ENCODE data around the gene NCAM1. TPM values are rescaled to one million over a fixed set of nuclear protein-coding genes. Genes with fewer than 3 reads are reported as not detected.

The NCAM1 gene
- total RNA-seq, 1 experiment from 2014 or later, result 0.95 TPM

DNA sequence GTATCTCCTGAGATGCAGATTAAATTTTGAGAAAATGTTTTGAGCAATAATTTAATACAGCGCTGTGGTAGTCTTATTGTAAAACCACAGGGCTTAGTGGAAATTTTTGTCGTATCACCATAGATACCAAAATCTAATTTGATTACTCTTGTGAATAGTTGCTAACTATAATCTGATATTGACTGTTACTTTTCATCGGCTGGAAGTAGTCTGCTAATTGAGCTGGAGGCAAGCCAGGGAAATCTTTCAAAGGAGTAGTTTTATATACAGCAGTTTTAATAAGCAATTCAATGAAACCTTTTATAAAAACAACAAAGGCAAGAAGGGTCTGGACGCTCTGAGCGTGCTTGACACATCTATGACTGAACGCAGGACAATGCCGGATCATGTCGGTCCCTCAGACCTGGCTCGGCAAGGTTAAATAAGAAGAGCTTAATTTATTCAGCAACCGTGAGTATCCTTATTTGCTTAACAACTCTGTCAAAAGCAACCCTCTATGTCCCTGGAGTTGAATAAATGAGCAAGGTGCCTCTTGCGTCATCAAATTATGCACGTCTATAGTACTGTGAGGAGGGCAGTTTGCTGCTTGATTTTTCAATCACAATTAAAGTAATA, 121.2 kb downstream of the NCAM1 start:
- no peaks in the 10 kb centered on the region for H3K36me3 Mint-ChIP-seq (ENCODE audit: insufficient read depth, unreplicated experiment)
- Histone ChIP-seq H3K4me1 (no peaks in the 10 kb centered on the region), H3K4me3 (ENCODE audit: low read depth, low read length) (no peak overlapping the region), H3K36me3 (ENCODE audit: control insufficient read depth, insufficient read depth, low read length) (no peaks in the 10 kb centered on the region), H3K9me3 (no peaks in the 10 kb centered on the region), H3K27me3 (replicated peaks; ENCODE audit: control insufficient read depth, insufficient read depth, low read length) (no peaks in the 10 kb centered on the region; the same call in 1 of the 2 replicates)
- no peaks in the 10 kb centered on the region for H3K9me3 Mint-ChIP-seq (ENCODE audit: unreplicated experiment)
- no peak overlapping the region for H3K27ac Mint-ChIP-seq (ENCODE audit: unreplicated experiment)
- peaks cover 49% of the 10 kb centered on the region for H3K27me3 Mint-ChIP-seq (ENCODE audit: insufficient read depth, unreplicated experiment)
- ChIA-PET CTCF (no interaction called here), POLR2A (no interaction called here)
- no TSS peak for BruUV-seq (replicated peaks)
- H3K4me1 Mint-ChIP-seq (ENCODE audit: low read depth, unreplicated experiment), result no peaks in the 10 kb centered on the region
- no peak for DNase-seq
- intact Hi-C loops (cut with micrococcal nuclease; ENCODE audit: unreplicated experiment), result no loop called here
- TF ChIP-seq, protein P1, sequence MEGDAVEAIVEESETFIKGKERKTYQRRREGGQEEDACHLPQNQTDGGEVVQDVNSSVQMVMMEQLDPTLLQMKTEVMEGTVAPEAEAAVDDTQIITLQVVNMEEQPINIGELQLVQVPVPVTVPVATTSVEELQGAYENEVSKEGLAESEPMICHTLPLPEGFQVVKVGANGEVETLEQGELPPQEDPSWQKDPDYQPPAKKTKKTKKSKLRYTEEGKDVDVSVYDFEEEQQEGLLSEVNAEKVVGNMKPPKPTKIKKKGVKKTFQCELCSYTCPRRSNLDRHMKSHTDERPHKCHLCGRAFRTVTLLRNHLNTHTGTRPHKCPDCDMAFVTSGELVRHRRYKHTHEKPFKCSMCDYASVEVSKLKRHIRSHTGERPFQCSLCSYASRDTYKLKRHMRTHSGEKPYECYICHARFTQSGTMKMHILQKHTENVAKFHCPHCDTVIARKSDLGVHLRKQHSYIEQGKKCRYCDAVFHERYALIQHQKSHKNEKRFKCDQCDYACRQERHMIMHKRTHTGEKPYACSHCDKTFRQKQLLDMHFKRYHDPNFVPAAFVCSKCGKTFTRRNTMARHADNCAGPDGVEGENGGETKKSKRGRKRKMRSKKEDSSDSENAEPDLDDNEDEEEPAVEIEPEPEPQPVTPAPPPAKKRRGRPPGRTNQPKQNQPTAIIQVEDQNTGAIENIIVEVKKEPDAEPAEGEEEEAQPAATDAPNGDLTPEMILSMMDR (IDR thresholded peaks at IDR 0.05; ENCODE audit: insufficient read depth in 1 of 2, low read depth in 1 of 2, low read length in 1 of 2, severe bottlenecking in 1 of 2, unreplicated experiment in 1 of 2), result no peak
- H3K4me3 Mint-ChIP-seq (ENCODE audit: unreplicated experiment), result no peak overlapping the region

DNA sequence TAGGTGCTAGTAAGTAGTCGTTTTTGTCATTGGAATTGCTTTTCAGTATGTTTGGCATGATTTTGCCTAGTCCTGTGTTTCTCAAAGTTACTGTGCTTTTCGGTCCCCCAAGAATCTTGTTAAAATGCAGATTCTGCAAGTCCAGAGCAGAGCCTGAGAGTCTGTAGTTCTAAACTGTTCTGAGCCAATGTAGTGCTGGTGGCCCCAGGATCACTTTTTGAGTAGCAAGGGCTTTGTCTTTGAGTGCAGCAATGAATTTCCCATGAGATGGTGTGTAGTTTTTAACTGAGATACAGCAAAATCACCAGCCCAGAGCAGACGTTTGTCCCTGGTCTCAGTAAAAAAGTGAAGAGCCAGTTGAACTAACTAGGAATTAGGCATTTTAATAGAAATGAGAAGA, 122.4 kb downstream of the NCAM1 start:
- TF ChIP-seq, protein P1 (IDR thresholded peaks at IDR 0.05; ENCODE audit: insufficient read depth in 1 of 2, low read depth in 1 of 2, low read length in 1 of 2, severe bottlenecking in 1 of 2, unreplicated experiment in 1 of 2), result no peak
- Histone ChIP-seq H3K4me3 (ENCODE audit: low read depth, low read length) (no peak overlapping the region), H3K9me3 (no peaks in the 10 kb centered on the region), H3K4me1 (no peaks in the 10 kb centered on the region), H3K27me3 (replicated peaks; ENCODE audit: control insufficient read depth, insufficient read depth, low read length) (no peaks in the 10 kb centered on the region; the same call in 1 of the 2 replicates), H3K36me3 (ENCODE audit: control insufficient read depth, insufficient read depth, low read length) (no peaks in the 10 kb centered on the region)
- CTCF ChIA-PET, result no interaction called here
- Mint-ChIP-seq H3K4me3 (ENCODE audit: unreplicated experiment) (no peak overlapping the region), H3K36me3 (ENCODE audit: insufficient read depth, unreplicated experiment) (no peaks in the 10 kb centered on the region), H3K9me3 (ENCODE audit: unreplicated experiment) (no peaks in the 10 kb centered on the region), H3K4me1 (ENCODE audit: low read depth, unreplicated experiment) (no peaks in the 10 kb centered on the region), H3K27me3 (ENCODE audit: insufficient read depth, unreplicated experiment) (peaks cover 48% of the 10 kb centered on the region), H3K27ac (ENCODE audit: unreplicated experiment) (no peak overlapping the region)
- BruUV-seq (replicated peaks), result no TSS peak
- DNase-seq, result no peak
- intact Hi-C loops (cut with micrococcal nuclease; ENCODE audit: unreplicated experiment), result no loop called here
- POLR2A ChIA-PET, result no interaction called here

DNA sequence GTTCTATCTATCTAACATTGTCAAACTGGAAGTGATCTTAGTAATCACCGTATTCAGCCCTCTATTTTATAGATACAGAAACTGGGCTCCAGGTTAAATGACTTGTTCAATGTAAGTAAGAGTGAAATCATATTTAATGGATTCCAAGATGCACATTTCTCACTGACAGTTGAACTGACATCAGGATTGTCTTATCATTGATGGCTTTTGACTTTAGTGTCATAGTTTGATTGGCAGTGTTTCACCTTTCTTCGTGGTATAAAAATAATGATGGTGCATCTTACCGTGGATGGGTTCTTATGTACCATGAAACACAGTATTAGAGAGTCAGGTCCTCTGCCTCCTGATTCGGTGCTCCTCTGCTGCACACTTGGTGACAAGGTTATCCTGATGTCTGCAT, 123.1 kb downstream of the NCAM1 start:
- H3K36me3 ChIP-seq (ENCODE audit: control insufficient read depth, insufficient read depth, low read length), result no peaks in the 10 kb centered on the region
- Mint-ChIP-seq H3K27me3 (ENCODE audit: insufficient read depth, unreplicated experiment) (peaks cover 43% of the 10 kb centered on the region), H3K4me3 (ENCODE audit: unreplicated experiment) (no peak overlapping the region), H3K4me1 (ENCODE audit: low read depth, unreplicated experiment) (no peaks in the 10 kb centered on the region), H3K9me3 (ENCODE audit: unreplicated experiment) (no peaks in the 10 kb centered on the region), H3K27ac (ENCODE audit: unreplicated experiment) (no peak overlapping the region), H3K36me3 (ENCODE audit: insufficient read depth, unreplicated experiment) (no peaks in the 10 kb centered on the region)
- no peak for DNase-seq
- intact Hi-C loops (cut with micrococcal nuclease; ENCODE audit: unreplicated experiment), result no loop called here
- no peak overlapping the region for H3K4me3 ChIP-seq (ENCODE audit: low read depth, low read length)
- no peaks in the 10 kb centered on the region for H3K4me1 ChIP-seq
- CTCF ChIA-PET, result no interaction called here
- BruUV-seq (replicated peaks), result no TSS peak
- TF ChIP-seq, protein P1 (IDR thresholded peaks at IDR 0.05; ENCODE audit: insufficient read depth in 1 of 2, low read depth in 1 of 2, low read length in 1 of 2, severe bottlenecking in 1 of 2, unreplicated experiment in 1 of 2), result no peak
- POLR2A ChIA-PET, result no interaction called here
- H3K9me3 ChIP-seq, result no peaks in the 10 kb centered on the region
- H3K27me3 ChIP-seq (replicated peaks; ENCODE audit: control insufficient read depth, insufficient read depth, low read length), result no peaks in the 10 kb centered on the region; the same call in 1 of the 2 replicates
